SK-N-SH treated with all-trans-retinoic acid at 6 μM for 48 hours (cell line): ENCODE data around the gene QRFP.

Experiments
- ATAC-seq: fragments of 200-7000 bp; cut with Tn5 transposase; 3 replicates; pipeline ENCODE4 v1.9.1; 2020; ENCODE audit warnings: mild to moderate bottlenecking, moderate library complexity
- ARNTL ChIP-seq: fragments of 450-650 bp; formaldehyde crosslinking; IDR thresholded peaks from 2 replicates; pipeline ENCODE4 v1.5.0; 2020; ENCODE audit warnings: low read depth, mild to moderate bottlenecking, moderate library complexity, borderline replicate concordance
- CSDC2 ChIP-seq: fragments of 250-450 bp; sonication (Bioruptor Pico); IDR thresholded peaks from 2 replicates; pipeline ENCODE4 v1.5.0; 2020; ENCODE audit warnings: mild to moderate bottlenecking, moderate library complexity
- ISL1 ChIP-seq: fragments of 250-450 bp; sonication (Bioruptor Pico); IDR thresholded peaks from 2 replicates; pipeline ENCODE4 v2.1.2; 2022; ENCODE audit warnings: mild to moderate bottlenecking, moderate library complexity
- PATZ1 ChIP-seq: fragments of 250-450 bp; sonication (Bioruptor Pico); IDR thresholded peaks from 2 replicates; pipeline ENCODE4 v1.8.0; 2020; ENCODE audit warnings: mild to moderate bottlenecking, moderate library complexity, borderline replicate concordance
- POU6F1 ChIP-seq: fragments of 250-450 bp; sonication (Bioruptor Pico); IDR thresholded peaks from 2 replicates; pipeline ENCODE4 v1.8.0; 2021; ENCODE audit warnings: low read depth, mild to moderate bottlenecking, moderate library complexity, borderline replicate concordance
- PPARA ChIP-seq: fragments of 250-450 bp; sonication (Bioruptor Pico); IDR thresholded peaks from 2 replicates; pipeline ENCODE4 v1.5.0; 2020; ENCODE audit warnings: mild to moderate bottlenecking, borderline replicate concordance
- SNAI2 ChIP-seq: fragments of 250-450 bp; sonication (Bioruptor Pico); IDR thresholded peaks from 2 replicates; pipeline ENCODE4 v1.5.0; 2020; ENCODE audit warnings: mild to moderate bottlenecking, moderate library complexity
- TCF4 ChIP-seq: fragments of 250-450 bp; sonication (Bioruptor Pico); IDR thresholded peaks from 2 replicates; pipeline ENCODE4 v1.8.0; 2021; ENCODE audit warnings: mild to moderate bottlenecking, moderate library complexity, borderline replicate concordance
- TSHZ2 ChIP-seq: fragments of 250-450 bp; sonication (Bioruptor Pico); IDR thresholded peaks from 2 replicates; pipeline ENCODE4 v1.5.0; 2020; ENCODE audit warnings: mild to moderate bottlenecking, moderate library complexity
- ZNF565 ChIP-seq: fragments of 450-650 bp; formaldehyde crosslinking; conservative IDR thresholded peaks from 2 replicates; pipeline ENCODE4 v1.5.0; 2020; ENCODE audit warnings: low read depth, mild to moderate bottlenecking, moderate library complexity
- ZNF70 ChIP-seq: fragments of 450-650 bp; formaldehyde crosslinking; IDR thresholded peaks from 2 replicates; pipeline ENCODE4 v1.5.0; 2020; ENCODE audit warnings: mild to moderate bottlenecking, moderate library complexity
- ZNF8 ChIP-seq: fragments of 450-650 bp; formaldehyde crosslinking; IDR thresholded peaks from 2 replicates; pipeline ENCODE4 v1.5.0; 2020; ENCODE audit warnings: mild to moderate bottlenecking, moderate library complexity
- TF ChIP-seq, protein P1 (sequence below): fragments of 250-450 bp; sonication (Bioruptor Pico); IDR thresholded peaks from 2 replicates; pipeline ENCODE4 v1.5.1; 2020; ENCODE audit warnings: low read depth, mild to moderate bottlenecking, moderate library complexity

The QRFP gene

DNA sequence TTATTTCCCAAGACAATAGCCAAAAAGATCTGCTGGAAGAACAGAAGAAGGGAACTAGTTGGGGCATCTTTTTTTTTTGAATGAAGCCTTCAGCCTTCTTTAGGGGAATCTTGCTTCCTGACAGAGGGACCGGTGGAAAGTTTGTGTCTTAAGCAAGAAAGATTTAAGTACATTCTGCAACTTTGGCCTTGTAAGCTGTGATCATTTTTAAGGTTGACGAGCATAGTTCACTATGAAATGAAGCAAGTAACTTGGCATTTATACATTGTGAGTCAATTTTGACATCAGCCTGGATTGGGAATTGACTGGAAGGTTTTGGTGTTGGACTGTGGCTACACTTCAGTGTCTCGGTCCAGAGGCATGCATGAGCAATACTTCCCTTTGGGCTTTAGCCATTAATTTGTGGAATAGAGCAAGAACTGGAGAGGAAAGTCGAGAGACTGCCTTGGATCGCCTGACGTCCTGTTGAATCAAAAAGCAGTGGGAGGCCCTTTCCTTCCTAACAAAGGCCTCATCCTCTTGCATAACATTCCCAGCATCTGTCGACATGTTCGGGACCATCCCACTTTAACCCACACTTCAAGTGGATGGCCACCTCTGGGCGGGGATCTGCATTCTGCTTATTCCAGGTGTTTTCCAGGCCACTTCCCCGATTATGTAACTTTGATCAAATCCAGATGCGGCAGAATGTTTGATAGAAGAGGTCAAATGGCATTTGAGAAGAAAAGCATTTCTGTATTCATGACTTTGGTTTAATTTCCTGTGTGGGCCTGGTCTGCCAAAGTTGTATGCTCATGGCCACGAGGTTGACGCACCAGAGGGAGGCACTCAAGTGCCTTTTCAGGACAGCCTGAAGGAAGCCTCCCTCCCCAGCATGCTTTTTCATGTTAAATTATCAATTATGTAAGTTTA, 49.0 kb downstream of the QRFP start (continued):
- TF ChIP-seq TCF4 (CRISPR knock-in tag): peak; percentile 68; the same call in 1 of the 2 replicates

DNA sequence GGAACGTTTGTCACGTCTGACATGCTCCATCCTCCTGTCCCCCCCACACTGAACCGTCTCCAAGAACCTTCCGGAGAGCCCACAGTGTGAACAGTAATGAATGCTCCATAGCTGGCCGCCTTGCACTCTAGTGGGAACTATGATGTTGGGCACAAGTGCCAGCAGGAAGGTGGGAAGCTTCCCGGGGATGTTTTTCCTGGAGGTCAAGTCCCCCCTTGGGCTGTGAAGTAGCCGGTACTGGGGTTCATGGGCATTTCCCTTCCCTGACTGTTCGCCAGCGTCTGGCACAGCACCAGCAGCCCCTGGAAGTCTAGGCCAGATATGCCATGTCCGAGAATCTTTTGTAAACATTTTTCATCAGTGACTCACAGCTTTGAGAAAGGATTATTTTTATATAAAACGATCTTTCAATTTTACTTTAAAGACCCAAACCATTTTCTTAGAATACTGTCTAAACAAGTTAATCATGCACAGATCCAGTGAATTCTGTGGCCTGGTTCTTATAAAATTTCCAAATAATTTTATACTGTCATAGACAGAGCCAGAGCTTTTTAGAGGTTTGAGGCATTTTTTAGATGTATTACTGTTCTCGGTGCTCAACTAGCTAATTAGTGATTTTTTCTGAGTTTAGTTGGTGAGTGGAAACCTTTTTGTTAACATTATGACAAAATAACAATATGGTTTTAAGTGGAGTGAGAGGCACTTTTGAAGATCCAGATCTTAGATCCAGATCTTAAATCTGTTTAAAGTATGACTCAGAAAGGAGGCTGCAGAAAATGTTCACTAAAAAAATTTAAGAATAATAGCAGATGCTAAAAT, 49.9 kb downstream of the QRFP start:
- TF ChIP-seq PPARA (CRISPR knock-in tag): no peak
- 0 out of 2 replicates have a peak, but pooled peaks have one; percentile 52 for TF ChIP-seq POU6F1 (CRISPR knock-in tag)
- TF ChIP-seq ZNF8 (CRISPR knock-in tag): 0 out of 2 replicates have a peak, but pooled peaks have one; percentile 20
- peak; percentile 38; the same call in 1 of the 2 replicates for TF ChIP-seq PATZ1 (CRISPR knock-in tag)
- TF ChIP-seq ISL1 (CRISPR knock-in tag): peak; percentile 84
- TF ChIP-seq ZNF565: no peak
- TF ChIP-seq, protein P1, sequence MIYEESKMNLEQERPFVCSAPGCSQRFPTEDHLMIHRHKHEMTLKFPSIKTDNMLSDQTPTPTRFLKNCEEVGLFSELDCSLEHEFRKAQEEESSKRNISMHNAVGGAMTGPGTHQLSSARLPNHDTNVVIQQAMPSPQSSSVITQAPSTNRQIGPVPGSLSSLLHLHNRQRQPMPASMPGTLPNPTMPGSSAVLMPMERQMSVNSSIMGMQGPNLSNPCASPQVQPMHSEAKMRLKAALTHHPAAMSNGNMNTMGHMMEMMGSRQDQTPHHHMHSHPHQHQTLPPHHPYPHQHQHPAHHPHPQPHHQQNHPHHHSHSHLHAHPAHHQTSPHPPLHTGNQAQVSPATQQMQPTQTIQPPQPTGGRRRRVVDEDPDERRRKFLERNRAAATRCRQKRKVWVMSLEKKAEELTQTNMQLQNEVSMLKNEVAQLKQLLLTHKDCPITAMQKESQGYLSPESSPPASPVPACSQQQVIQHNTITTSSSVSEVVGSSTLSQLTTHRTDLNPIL (CRISPR knock-in tag): no peak
- peak; percentile 72 for ATAC-seq

GRCh38 chr9:130845901-130846481, 50.6 kb downstream of the QRFP start:
- ATAC-seq: peak; percentile 55
- no peak for TF ChIP-seq ZNF565
- TF ChIP-seq CSDC2: no peak
- no peak for TF ChIP-seq ZNF70
- TF ChIP-seq POU6F1 (CRISPR knock-in tag): no peak
- no peak for TF ChIP-seq PATZ1 (CRISPR knock-in tag)
- no peak for TF ChIP-seq TSHZ2 (CRISPR knock-in tag)
- no peak for TF ChIP-seq SNAI2 (CRISPR knock-in tag)
- TF ChIP-seq ISL1 (CRISPR knock-in tag): peak; percentile 39; the same call in 1 of the 2 replicates
- TF ChIP-seq, protein P1 (CRISPR knock-in tag): peak; percentile 38; the same call in 1 of the 2 replicates
- no peak for TF ChIP-seq ARNTL (CRISPR knock-in tag)
- no peak for TF ChIP-seq ZNF8 (CRISPR knock-in tag)
- no peak for TF ChIP-seq PPARA (CRISPR knock-in tag)
